Raji (cell line): Measurements from ENCODE around the gene MRPL55.

Source experiments
- POLR2A ChIP-seq: IDR thresholded peaks from 2 replicates; pipeline ENCODE4 v1.6.1; 2011; ENCODE audit warnings: low read depth, low read length, control low read depth; ENCODE audit not compliant: insufficient read depth

MRPL55 gene

DNA sequence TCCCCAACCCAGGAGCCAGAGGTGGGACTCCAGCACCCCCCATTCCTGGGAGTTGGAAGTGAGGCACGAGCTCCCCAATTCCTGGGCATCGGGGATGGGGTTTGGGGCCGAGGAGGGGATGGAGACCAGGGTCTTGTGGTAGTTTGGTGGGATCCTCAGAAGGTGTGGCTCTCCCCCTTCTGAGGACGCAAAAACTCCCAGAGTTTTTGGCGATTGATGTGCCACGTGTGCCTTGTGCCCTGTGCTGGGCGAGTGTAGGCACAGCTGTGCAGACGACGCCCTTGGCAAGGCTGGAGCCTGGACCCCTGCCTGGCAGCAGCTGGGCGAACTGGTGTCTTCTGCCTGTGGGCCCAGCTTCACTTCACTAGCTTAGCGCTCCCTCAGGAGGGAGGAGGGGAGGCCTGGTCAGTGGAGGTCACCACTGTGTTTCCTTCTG lies 33.6 kb upstream of the MRPL55 start:
- TF ChIP-seq POLR2A, result no peak

DNA sequence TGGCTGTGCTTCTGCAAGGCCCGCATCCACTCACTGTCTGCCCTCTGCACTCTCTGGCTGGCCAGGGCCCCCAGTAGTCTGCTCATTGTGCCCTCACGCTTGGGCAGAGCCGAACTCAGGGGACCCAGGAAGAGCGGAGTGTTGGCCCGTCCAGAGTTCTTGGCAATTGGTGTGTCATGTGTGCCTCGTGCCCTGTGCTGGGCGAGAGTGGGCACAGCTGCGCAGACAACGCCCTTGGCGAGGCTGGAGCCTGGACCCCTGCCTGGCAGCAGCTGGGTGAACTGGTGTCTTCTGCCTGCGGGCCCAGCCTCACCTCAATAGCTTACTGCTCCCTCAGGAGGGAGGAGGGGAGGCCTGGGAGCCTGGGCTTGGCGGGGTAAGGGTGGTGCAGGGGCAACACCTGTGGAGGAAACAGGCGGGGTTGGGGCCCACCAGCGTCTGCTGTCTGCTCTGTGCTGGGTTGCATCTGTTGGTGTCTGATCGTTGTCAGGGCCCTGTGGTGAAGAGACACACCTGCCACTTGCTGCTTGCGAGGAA lies 33.1 kb upstream of the MRPL55 start:
- TF ChIP-seq POLR2A, result no peak

DNA sequence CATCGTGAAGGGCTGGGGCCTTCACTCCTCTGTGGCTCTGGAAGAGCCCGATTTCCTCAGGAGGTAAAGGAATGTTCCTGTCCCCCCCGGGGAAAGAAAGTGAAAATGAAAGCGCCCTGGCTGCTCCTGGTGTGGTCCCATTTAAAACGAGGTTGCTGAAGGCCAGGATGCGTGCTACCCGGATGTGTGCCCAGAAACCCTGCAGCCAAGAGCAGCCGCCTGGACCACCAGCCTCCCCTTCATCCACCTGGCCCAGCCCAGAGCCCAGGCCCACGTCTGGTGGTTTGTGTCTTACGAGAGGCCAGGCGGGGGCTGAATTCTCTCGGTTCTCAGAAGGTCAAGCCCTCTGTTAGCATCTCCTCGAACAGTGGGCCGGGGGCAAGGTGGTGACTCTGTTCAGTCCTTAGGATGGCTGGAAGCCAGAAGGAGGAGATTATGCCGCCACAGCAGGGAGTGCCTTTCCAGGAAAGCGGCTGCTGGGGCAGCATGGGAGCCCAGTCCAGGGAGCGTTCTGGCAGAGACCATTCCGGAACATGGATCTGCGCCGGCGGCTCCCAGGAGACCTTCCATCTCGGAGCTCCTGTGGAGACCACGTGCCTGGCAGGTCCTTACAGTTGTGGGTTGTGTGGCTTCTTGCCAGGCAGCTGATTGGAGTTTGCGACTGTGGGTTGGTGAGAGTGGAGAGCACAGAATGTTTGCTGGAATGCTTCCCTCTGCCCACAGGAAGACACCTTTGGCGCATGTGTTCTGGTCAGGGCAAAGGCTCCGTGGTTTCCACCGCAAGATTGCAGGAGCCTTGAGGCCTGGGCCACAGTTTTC lies 32.3 kb upstream of the MRPL55 start:
- TF ChIP-seq POLR2A, result no peak

DNA sequence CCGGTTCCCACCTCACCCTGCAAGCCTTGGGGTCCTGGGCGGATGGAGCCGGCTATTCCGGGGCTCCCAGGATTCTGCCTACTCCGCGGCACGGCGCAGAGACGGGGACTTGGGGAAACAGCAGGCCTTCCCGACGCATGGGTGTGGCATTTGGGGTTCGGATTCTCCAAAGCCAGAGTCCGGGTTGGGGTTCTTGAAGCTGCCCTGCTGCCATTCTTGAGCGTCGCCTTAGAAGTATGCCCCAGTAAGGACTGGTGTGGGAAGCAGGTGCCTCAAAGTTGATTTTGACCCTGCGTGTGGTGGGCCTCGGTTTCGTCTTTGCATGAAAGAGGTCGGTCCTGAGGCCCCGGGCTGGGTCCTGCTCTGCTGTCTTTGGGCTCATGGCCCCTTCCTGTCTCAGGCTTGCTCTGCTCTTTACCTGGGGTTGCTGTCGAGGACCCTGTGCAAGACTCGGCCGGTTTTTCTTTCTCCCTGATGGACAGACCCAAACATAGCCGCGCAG lies 31.7 kb upstream of the MRPL55 start:
- no peak for TF ChIP-seq POLR2A

- peak; percentile 83 for TF ChIP-seq POLR2A
Observed at GRCh38 chr1:228139931-228140723, 31.0 kb upstream of the MRPL55 start, which contains the start of gene GUK1. Gene GUK1, plus strand, starts transcription at chr1:228140279. Its CDS starts 24 bp downstream, at chr1:228140303.

DNA sequence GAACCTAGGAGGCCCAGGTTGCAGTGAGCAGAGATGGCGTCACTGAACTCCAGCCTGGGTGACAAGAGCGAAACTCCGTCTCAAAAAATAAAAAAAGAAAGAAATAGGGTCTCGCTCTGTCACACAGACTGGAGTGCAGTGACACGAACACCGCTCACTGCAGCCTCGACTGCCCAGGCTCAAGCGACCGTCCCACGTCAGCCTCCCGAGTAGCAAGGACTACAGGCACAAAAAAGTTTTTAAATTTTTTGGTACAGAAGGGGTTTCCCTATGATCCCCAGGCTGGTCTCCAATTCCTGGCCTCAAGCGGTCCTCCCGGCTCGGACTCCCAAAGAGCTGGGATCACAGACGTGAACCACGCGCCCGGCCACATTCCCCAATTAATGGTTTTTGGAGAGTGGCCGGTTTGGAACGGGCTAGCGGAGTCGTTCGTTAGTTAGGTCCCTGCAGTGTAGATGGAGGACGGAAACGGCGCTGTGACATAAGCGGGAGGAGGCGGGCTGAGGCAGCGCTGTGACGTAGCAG lies 30.4 kb upstream of the MRPL55 start:
- TF ChIP-seq POLR2A, result no peak

- TF ChIP-seq POLR2A, result no peak
Observed at GRCh38 chr1:228136901-228137300, 27.8 kb upstream of the MRPL55 start.

DNA sequence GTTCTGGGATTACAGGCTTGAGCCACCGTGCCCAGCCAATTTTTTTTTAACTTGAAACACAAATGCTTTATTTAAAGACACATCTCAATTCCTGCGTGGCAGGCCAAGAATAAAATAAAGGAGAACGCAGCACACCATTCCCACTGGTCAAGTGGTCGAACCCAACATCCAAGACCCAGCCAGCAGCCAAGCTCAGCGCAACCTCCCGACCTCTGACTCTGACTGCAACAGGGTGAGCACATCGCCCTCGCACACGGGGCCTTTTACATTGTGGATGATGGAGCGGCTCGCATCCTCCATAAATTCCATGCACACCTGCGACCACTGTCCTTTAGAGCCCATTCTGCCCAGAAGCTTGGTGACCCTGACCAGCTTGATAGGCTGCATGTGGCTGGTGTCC lies 25.5 kb upstream of the MRPL55 start:
- TF ChIP-seq POLR2A, result no peak

GRCh38 chr1:228131766-228132165 lies 22.7 kb upstream of the MRPL55 start:
- no peak for TF ChIP-seq POLR2A

DNA sequence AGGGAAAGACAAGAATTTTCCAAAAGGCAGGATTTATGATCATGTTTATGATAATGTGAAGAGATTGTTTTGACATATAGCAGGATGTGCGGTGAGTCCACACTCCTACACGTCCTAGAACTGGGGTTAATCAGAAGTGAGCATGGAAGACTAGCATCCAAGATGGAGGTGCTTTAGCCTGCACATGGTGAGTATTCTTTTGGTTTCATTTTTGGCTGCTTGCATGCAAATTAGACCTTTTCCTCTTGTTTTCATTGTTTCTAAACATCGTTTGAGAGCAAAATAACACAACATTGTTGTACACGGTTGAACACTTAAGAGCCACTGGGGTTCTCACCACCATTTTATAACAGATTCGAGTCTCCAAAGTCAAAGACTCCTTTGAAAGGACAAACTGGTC lies 16.1 kb upstream of the MRPL55 start:
- no peak for TF ChIP-seq POLR2A

- no peak for TF ChIP-seq POLR2A
Observed at GRCh38 chr1:228123505-228123904, 14.4 kb upstream of the MRPL55 start.

- no peak for TF ChIP-seq POLR2A
Observed at GRCh38 chr1:228122921-228123441, 13.9 kb upstream of the MRPL55 start.

DNA sequence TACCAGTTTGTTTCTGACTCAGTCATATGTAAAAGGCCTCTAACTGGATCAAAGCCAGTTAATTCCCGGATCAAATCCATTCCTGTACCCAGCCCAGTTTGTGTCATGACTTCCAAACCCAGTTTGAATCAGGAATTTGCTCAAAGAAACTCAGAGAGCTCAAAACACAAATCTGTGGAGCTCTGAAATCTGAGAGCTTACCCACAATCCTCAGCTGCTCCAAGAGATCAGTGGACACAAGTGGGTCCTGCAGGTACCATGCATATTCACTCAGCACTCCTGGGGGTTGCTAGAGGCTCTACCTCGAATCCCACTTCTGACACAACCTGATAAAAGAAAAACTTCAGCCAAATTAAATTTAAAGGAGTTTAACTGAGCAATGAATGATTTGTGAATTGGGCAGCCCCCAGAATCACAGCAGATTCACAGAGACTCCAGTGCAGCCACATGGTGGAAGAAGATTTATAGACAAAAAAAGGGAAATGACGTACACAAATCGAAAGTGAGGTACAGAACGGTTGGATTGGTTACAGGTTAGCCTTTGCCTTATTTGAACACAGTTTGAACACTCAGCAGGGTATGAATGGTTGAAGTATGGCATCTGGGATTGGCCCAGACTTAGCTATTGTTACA lies 11.9 kb upstream of the MRPL55 start:
- no peak for TF ChIP-seq POLR2A

DNA sequence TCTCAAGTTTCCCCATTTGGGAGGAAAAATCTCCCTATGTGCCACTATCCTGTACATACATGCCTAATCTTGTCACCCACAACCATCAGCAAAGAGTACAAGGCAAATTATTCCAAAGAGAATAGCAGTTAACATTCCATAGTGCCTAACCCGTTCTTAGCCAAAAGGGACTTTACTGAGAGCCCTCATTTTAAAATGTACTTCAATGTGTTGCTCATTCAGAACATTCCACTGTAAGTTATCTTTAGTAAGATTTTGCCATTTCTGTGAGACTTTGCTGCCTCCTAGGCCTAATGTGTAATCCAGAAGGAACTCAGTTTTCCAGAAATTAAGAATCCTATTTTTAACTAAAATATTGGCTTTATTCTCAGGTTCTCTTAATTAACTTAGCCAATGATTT lies 11.3 kb upstream of the MRPL55 start:
- TF ChIP-seq POLR2A, result no peak

DNA sequence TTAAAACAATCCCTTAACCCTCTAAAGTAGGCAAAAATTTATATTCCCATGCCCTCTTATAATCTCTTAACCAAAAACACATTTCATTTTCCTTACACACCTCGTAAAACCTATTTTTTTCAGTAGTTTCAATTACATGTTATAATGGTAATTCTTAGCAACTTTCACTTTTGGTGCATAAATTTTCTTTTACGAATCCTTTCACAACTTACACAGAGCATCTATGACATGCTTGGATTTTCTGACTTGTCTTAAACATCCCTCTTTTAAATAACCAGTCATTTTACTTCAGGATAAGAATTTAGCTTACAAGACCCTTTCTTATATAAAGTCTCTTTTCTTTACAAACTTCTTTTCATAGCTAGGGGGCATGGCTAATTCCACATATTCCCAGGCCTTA lies 8.9 kb upstream of the MRPL55 start:
- no peak for TF ChIP-seq POLR2A
